HG03354 (cell line): ENCODE measurements around the gene OR7C1.
A peak's percentile ranks its signal among the peaks of the same experiment; 100 is the strongest.
"Not testable (repeated sequence)": the region's sequence is repeated elsewhere in the genome, so short reads cannot be mapped to it uniquely, and the experiment has no call there.

ENCODE experiments used
- ATAC-seq: cut with Tn5 transposase; IDR thresholded peaks from one replicate; pipeline ENCODE4 v1.9.1; 2021; ENCODE audit warnings: mild to moderate bottlenecking; ENCODE audit not compliant: unreplicated experiment, poor library complexity, severe bottlenecking

The OR7C1 gene

DNA sequence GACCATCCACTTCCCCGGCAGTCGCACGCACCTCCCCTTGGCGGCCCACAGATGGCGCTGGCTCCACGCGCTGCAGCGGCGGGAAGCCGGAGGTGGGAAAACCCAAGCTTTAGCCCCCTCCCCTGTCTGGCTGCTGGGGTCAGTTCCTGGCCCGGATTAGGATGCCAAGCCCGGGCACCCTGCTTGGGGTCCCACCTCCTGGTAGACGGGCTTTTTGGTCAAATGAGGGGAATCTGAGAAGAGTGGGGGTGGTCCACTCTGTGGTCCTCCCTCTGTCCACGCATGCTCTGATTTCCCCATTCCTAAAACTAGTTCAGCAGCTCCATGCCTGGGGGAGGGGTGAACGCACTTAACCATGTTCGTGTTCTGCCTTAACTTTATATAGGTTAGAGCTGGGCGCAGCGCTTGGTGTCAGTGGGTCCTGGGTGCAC lies 48.5 kb downstream of the OR7C1 start:
- ATAC-seq: no peak

- peak; percentile 48 for ATAC-seq
Observed at GRCh38 chr19:14785102-14785793, 49.7 kb downstream of the OR7C1 start.

DNA sequence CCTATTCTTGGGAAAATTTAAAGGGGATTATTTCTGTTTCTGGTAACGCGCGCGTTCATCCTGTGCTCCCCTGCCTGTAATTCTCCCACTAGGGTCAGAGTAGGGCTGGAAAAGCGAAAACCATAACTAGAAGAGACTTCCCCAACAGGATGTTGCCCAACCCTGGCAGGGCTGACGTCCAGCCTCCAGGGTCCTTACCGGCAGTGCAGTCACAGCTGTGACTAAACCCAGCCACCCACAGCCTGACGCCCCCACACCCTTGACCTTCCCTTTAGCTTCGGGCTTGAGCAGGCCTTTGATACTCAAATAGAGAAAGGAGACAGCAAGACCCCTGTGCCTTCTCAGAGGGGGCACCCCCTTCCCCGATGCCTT lies 50.3 kb downstream of the OR7C1 start:
- peak; percentile 62 for ATAC-seq

- not testable (repeated sequence) for ATAC-seq
Observed at GRCh38 chr19:14783410-14783998, 51.5 kb downstream of the OR7C1 start.

- no peak for ATAC-seq
Observed at GRCh38 chr19:14782626-14783409, 52.2 kb downstream of the OR7C1 start.

GRCh38 chr19:14781713-14782536 lies 53.1 kb downstream of the OR7C1 start:
- not testable (repeated sequence) for ATAC-seq

DNA sequence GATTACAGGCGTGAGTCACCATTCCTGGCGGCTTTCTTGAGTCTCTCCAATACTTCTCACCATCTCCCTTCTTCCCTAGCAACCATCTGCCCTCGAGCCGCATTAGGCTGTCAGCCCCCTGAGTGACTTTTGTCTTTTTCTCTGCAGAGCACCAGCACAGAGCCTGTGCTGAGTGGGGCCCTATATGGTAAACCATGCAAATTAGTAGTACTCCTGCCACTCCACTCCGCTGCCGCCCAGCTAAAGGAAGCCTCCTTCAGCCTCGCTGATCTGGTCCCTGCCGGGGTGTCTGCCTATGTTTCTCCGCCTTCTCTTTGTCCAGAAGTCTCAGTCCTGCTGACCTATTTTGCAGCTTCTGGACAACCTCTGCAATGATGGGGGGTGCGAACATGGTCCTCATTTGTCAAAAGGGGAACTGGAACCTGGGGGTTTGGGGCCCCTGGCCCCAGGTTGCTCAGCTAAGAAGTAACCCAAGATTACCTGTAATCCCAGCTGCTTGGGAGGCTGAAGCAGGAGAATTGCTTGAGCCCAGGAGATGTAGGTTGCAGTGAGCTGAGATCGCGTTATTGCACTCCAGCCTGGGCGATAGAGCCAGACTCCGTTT lies 54.3 kb downstream of the OR7C1 start:
- not testable (repeated sequence) for ATAC-seq

GRCh38 chr19:14779151-14779550 lies 55.8 kb downstream of the OR7C1 start:
- no peak for ATAC-seq

- not testable (repeated sequence) for ATAC-seq
Observed at GRCh38 chr19:14778110-14778845, 56.7 kb downstream of the OR7C1 start, which contains the start of gene ADGRE2. ADGRE2 (minus strand) TSS chr19:14778560; CDS start chr19:14776756, 1,804 bp downstream.

GRCh38 chr19:14777645-14778044 lies 57.3 kb downstream of the OR7C1 start:
- ATAC-seq: not testable (repeated sequence)

GRCh38 chr19:14775869-14776586 lies 59.0 kb downstream of the OR7C1 start:
- no peak for ATAC-seq

GRCh38 chr19:14775326-14775725 lies 59.7 kb downstream of the OR7C1 start:
- ATAC-seq: not testable (repeated sequence)

DNA sequence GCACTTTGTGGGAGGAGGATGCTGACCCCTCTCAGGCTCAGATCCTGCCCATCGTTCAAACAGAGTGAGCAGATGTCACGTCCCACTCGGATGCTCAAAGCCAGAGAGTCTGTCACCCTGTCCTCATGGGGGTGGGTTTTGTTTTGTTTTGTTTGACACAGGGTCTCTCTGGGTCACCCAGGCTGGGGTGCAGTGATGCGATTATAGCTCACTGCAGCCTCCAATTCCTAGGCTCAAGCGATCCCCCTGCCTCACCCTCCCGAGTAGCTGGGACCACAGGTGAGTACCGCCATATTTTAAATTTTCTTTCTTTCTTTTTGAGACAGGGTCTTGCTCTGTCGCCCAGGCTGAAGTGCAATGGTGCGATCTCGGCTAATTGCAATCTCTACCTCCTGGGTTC lies 60.6 kb downstream of the OR7C1 start:
- no peak for ATAC-seq

DNA sequence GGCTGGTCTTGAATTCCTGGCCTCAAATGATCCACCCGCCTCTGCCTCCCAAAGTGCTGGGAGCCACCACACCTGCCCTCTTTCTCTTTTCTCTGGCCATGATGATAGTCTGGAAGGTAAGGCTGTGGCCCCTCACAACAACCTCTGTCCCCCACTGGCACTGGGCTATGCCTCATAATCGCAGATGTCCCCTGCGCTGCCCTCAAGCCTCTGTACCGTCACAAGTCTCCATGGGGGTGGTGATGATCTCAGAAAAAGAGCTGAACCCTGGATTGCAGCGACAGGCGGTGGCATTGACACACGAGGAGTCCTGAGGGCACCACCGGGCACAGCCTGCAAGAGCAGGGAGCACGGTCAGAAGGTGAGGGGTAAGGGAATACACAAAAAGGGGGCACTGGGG lies 61.3 kb downstream of the OR7C1 start:
- not testable (repeated sequence) for ATAC-seq

DNA sequence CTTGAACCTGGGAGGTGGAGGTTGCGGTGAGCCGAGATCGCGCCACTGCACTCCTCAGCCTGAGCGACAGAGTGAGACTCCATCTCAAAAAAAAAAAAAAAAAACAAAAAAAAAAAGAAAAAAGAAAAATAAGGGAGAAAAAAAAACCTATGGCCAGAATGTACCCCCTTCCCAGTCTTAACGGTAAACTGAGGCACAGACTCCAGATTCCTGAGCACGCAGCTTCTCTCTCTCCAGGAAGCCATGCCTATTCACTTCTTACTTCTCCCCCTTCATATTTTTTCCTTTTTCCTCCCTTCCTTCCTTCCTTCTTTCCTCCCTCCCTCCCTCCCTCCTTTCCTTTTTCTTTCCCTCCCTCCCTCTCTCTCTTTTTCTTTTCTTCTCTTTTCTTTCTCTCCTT lies 62.0 kb downstream of the OR7C1 start:
- ATAC-seq: no peak

GRCh38 chr19:14772467-14772866 lies 62.5 kb downstream of the OR7C1 start:
- ATAC-seq: no peak

- ATAC-seq: no peak
Observed at GRCh38 chr19:14770944-14771839, 63.8 kb downstream of the OR7C1 start.
